NCI-H1092 (cell line): ENCODE measurements around the gene QSOX1.

Source experiments
- DNase-seq: peaks from one replicate; lab custom pipeline; 2025; lab: John Stamatoyannopoulos, UW

QSOX1 gene

GRCh38 chr1:180213401-180214170 is 58.9 kb downstream of the QSOX1 start:
- no peak for DNase-seq

DNA sequence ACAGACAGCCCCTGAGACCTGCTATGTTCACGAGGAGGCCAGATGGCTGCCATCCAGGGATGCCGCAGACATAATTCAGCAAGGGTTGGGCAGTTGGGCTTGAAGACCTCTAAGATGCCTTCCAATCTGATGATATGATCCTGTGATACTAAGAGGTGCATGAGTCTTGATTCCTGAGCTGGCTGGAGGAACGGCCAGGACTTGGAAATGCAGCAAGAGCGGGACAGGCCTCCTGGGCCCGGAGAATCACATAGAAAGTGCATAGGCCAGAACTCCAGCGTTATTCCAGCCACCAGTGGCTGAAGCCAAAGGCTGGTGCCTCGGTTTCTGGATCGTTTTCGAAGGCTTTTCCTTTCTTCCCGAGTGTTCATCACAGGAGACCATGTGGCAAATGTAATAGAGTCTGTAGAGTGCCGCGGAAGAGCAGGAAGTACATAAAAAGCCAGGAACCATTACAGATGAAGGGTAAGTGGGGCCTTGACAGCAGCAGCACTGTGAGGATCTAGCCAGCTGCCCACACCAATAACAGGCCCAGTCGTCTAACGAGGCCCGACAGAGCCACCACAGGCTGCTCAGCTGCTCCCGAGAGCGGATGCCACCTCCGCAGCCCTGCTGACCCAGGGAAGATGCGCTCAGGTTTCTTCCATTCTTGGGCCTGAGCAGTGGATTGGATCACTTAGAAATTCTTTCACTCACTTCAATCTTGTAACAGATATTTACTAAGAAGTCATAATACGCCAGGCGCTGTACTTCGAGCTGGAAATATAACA is 61.4 kb downstream of the QSOX1 start:
- DNase-seq: no peak

- DNase-seq: no peak
Measured at GRCh38 chr1:180217006-180217405, 62.3 kb downstream of the QSOX1 start.

DNA sequence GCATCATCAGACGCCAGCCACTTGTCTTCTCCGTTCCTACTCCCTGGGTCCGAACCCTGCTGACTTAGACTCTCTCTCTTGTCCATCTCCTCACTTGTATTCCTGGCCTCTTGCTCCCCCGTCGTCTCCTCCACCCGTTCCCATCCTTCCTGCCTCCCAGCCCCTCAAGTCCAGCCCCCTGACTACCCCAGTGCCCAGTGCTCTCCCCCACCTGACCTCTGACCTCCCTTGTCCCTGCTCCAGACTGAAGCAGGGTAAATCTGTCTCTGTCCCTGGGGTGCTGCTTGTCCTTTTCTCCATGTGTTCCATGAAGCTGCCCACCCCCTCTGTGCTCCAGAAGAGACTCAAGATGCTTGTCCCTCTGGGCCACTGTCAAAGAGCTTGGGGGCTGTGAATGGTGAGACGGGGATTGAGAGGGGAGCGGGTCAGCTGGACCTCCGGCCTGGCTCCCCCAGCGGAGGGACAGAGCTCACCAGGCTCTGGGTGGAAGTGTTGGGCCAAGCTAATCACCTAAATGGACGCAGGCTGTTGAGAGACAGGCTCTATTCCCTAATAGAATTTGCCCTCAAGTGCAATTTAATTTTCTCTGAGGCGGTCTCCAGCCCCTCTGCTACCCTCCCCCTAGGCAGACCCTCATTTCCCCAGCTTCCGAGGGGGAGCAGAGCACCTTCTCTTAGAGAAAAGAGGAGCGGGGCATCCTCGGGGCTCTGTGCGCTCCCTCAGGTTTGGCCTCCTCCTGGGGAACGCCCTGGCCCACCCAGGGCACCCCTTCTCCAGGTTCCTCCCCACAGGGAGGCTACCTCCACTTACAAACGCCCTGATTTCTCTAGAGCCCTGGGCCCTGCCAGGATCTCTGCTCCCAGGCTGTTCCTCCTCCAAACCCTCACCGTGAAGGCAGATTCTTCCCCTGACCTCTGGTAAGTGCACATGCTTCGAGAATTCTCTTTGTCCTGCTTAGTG is 64.4 kb downstream of the QSOX1 start:
- DNase-seq: no peak

DNA sequence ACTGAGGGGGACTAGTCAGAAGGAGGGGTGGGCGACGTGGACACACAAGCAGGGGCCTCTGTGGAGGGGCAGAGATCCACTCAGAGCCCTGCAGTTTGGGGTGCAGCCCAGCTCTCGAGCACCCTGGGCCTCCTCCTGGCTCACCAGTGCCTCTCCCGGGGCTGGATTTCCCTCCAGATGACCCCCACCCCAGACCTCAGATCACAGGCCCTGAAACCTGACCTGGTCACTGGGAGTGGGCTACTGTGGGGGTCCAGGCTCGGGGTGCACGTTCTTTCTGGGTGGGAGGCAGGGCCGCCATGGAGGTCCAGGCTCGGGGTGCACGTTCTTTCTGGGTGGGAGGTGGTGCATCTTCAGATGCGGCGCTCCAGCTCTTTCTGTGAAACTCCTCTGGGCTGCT is 65.1 kb downstream of the QSOX1 start:
- no peak for DNase-seq

DNA sequence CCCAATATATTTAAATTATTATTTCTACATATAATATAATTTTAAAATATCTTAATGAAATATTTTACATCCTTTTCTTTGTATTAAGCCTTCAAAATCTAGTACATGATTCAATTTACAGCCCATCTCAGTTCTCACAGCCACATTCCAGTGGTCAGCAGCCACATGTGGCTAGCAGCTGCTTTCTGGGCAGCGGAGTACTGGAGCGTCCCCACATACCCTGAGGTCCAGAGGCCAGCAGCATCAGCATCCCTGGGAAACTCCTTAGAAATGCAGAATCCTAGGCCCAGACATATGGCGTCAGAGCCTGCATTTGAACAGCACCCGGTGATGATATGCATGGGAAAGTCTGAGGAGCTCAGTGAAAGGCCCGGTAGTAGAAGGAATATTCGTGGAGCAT is 66.8 kb downstream of the QSOX1 start:
- DNase-seq: no peak

- DNase-seq: no peak
Measured at GRCh38 chr1:180224902-180225301, 70.2 kb downstream of the QSOX1 start.

DNA sequence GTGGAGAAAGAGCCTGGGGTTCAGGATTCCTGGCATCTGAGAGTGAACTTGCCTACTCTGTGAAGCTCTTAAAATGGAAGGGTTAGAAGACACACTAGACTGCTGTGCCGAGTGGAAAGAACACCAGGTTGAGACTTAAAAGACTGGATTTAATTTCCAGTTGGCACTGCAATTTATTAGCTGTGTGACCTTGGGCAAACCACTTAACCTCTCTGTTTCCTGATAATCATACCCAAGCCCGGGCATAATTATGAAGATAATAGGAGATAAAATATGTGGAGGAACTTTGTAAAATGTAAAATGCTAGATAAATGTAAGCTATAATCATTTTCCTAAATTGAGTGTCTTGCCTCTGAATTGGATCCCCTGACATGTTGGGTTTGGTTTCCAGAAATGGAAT is 70.7 kb downstream of the QSOX1 start:
- no peak for DNase-seq

GRCh38 chr1:180227861-180228647 is 73.4 kb downstream of the QSOX1 start:
- DNase-seq: no peak

DNA sequence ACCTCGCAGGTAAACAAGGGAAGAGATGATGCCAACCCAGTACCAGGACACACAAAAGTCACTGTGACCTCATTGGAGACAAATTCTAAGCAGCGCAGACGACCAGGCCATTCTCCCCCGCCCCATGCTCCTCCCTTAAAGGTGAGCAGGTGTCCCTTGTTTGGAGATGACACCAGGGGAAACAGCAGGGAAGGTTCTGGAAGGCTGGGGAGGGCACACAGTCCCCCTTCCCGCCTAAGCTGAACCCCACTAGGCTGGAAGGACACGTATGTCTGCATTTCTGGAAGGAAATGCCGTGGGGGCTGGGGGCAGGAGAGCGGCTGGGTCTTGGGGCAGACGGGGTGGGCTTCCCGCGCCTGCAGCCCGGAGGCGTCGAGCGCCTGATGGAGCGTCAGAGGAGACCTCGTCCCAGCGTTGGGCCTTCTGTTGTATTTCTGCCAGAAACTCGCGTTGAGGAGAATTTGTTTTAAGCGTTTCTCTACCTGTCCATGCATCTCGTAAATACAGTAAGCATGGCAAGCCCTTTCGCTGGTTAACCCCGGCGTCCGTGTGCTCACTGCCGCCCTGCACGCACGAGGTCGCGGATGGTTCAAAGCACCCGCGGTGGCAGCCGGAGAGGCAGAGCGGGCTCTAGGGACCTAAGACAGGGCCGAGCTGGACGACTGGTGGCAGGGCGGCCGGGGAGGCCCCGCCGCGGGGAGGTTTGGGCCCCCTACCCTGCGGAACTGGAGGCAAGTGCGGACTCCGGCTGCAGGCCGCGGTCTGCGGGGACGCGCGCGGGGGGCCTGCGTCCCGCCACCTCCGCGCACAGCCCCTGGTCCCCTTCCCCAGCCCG is 74.2 kb downstream of the QSOX1 start:
- DNase-seq: no peak

- no peak for DNase-seq
Measured at GRCh38 chr1:180229483-180230415, 75.1 kb downstream of the QSOX1 start, which contains the start of gene LHX4. TSS of gene LHX4 (plus strand) at chr1:180230264. CDS start at chr1:180230530, 266 bp downstream.

GRCh38 chr1:180230416-180230790 is 75.7 kb downstream of the QSOX1 start:
- no peak for DNase-seq

GRCh38 chr1:180230791-180231505 is 76.3 kb downstream of the QSOX1 start:
- DNase-seq: no peak

DNA sequence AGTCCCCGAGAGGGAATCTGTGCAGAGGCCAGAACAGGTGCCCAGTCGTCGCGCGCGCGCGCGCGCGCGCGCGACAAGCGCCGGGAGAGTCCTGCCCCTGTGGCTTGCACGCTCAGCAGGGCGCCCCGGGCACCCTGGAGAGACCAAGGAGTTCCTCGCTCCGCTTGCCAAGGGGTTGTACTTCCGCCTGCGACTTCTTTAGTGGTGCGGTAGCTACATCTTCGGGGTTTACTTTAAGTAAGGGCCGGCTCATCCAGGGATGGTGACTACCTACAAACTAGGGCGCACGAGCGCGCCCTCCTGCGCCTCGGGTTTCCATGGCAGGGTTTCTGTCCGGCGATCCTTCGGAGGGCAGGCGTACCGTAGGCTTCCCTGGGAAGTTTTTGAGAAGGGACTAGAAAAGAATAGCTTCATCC is 76.8 kb downstream of the QSOX1 start:
- no peak for DNase-seq

GRCh38 chr1:180231936-180232335 is 77.3 kb downstream of the QSOX1 start:
- no peak for DNase-seq

- no peak for DNase-seq
Measured at GRCh38 chr1:180232521-180233043, 77.9 kb downstream of the QSOX1 start.

DNA sequence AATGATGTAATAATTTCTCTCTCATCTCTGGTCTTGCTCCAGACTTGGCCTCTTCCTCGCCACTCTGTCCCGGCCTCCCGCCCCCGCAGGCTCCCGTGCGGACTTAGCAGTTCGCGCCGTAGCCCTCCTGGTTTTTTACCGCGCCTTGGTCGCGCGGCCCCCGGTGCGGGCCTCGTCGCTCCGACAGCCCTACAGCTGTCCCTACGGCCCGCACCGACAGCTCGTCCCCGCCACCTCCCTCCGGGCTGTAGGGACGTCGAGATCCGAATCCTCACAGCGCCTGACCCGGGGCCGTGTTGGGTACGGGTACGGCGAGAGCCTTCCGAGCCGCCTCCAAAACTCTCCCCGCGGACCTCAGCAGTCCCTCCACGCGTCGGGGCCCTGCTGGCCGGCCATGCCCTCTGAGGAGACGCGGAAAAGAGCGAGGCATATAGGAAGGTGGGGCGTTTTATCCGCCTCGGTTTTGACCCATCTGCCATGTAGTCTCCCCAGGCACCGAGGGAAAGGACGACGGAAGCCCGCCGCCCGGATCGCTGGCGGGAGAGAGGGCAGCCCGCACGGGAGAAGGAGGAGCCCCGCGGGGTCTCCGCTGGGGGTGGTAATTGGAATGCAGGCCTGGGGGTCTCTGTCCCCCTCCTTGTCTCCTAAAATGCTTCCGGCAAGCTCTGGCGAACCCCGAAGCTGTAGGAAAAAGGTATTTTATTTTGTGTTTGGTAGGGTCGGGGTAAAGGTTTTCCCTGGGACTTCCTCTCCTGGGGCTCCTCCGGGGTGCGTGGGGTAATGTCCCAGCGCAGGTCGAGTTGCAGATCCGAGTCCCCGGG is 78.7 kb downstream of the QSOX1 start:
- no peak for DNase-seq
